SK-N-SH (cell line): ENCODE measurements around the gene TNFRSF4. TPM values are rescaled to one million over a fixed set of nuclear protein-coding genes. Genes with fewer than 3 reads are reported as not detected.

Source experiments
- CTCF ChIA-PET: fragments of 300-600, 350-600 bp; formaldehyde crosslinking; extraction: SDS; loops from one replicate; lab custom pipeline; 2021; lab: Yijun Ruan, JAX
- POLR2A ChIA-PET: fragments of 350-600 bp; sonication (Branson Sonifier 250); formaldehyde crosslinking; extraction: SDS; loops from one replicate; lab custom pipeline; 2020; ENCODE audit warnings: antibody characterized with exemption, inconsistent platforms; lab: Yijun Ruan, JAX
- DNase-seq: peaks from one replicate; pipeline ENCODE4 v3.0.0; 2012
- H2AFZ ChIP-seq: fragments of 200-600 bp; sonication (generic); 2 replicates; pipeline ENCODE4 v1.8.1; 2016; ENCODE audit warnings: antibody characterized with exemption, mild to moderate bottlenecking, low read depth
- H3F3A ChIP-seq: fragments of 200-600 bp; sonication (generic); replicated peaks from 2 replicates; pipeline ENCODE3; 2016; ENCODE audit warnings: antibody characterized with exemption, mild to moderate bottlenecking; ENCODE audit not compliant: insufficient read depth
- H3K27ac ChIP-seq, 2 experiments: fragments of 200-500 bp in 1 of 2; fragments of 200-600 bp in 1 of 2; sonication (Bioruptor generic) in 1 of 2; sonication (generic), shearing (Covaris generic) in 1 of 2; 2 replicates each; pipeline versions ENCODE4 v1.5.1 to v1.6.1; 2014 to 2016; ENCODE audit warnings: low read depth in 2 of 2, inconsistent platforms in 1 of 2, low read length in 1 of 2, mild to moderate bottlenecking in 1 of 2, mixed read lengths in 1 of 2
- H3K27me3 ChIP-seq: fragments of 200-600 bp; sonication (generic), shearing (Covaris generic); 2 replicates; pipeline ENCODE4 v1.6.1; 2016; ENCODE audit warnings: mixed run types; ENCODE audit not compliant: insufficient read depth
- H3K36me3 ChIP-seq, 2 experiments: fragments of 200-500 bp in 1 of 2; fragments of 200-600 bp in 1 of 2; sonication (Bioruptor generic) in 1 of 2; sonication (generic) in 1 of 2; replicated peaks in 1 of 2; 2 replicates each; pipeline versions ENCODE3 to v1.5.1; 2014 to 2016; ENCODE audit warnings: low read length in 1 of 2, mild to moderate bottlenecking in 1 of 2; ENCODE audit not compliant: insufficient read depth in 2 of 2, control insufficient read depth in 1 of 2
- H3K4me1 ChIP-seq, 2 experiments: fragments of 200-500 bp in 1 of 2; fragments of 200-600 bp in 1 of 2; sonication (Bioruptor generic) in 1 of 2; sonication (generic), shearing (Covaris generic) in 1 of 2; 2 replicates each; pipeline versions ENCODE4 v1.5.1 to v1.6.1; 2014 to 2016; ENCODE audit warnings: low read depth in 1 of 2, low read length in 1 of 2, mixed run types in 1 of 2; ENCODE audit not compliant: insufficient read depth in 2 of 2, control insufficient read depth in 1 of 2
- H3K4me2 ChIP-seq: fragments of 200-600 bp; sonication (generic), shearing (Covaris generic); 2 replicates; pipeline ENCODE4 v1.6.1; 2017; ENCODE audit warnings: mixed run types
- H3K4me3 ChIP-seq, 2 experiments: fragments of 200-500 bp in 1 of 2; fragments of 200-600 bp in 1 of 2; sonication (Bioruptor generic) in 1 of 2; sonication (generic), shearing (Covaris generic) in 1 of 2; 2 replicates each; pipeline versions ENCODE4 v1.5.1 to v1.8.1; 2014 to 2016; ENCODE audit warnings: low read depth in 2 of 2, inconsistent platforms in 1 of 2, low read length in 1 of 2, mild to moderate bottlenecking in 1 of 2, mixed read lengths in 1 of 2, moderate library complexity in 1 of 2
- H3K79me2 ChIP-seq: fragments of 200-600 bp; sonication (generic); 2 replicates; pipeline ENCODE4 v1.8.1; 2017; ENCODE audit warnings: mild to moderate bottlenecking; ENCODE audit not compliant: insufficient read depth
- H3K9ac ChIP-seq: fragments of 200-600 bp; sonication (generic); 2 replicates; pipeline ENCODE4 v1.6.1; 2017; ENCODE audit warnings: mixed run types
- H3K9me2 ChIP-seq: fragments of 200-600 bp; sonication (generic); 2 replicates; pipeline ENCODE4 v1.6.1; 2017; ENCODE audit warnings: mixed run types
- H3K9me3 ChIP-seq: fragments of 200-600 bp; sonication (generic); 2 replicates; pipeline ENCODE4 v1.6.1; 2017; ENCODE audit warnings: mixed run types, mild to moderate bottlenecking, moderate library complexity
- H4K20me1 ChIP-seq: fragments of 200-600 bp; sonication (generic); 2 replicates; pipeline ENCODE4 v1.6.1; 2017; ENCODE audit warnings: mild to moderate bottlenecking, mixed run types; ENCODE audit not compliant: insufficient read depth
- CHD2 ChIP-seq: fragments of 150-350 bp; IDR thresholded peaks from 2 replicates; pipeline ENCODE4 v1.6.1; 2018; ENCODE audit warnings: low read length; ENCODE audit not compliant: partially characterized antibody
- EP300 ChIP-seq, 2 experiments: IDR thresholded peaks; 2 replicates each; pipeline versions ENCODE4 v1.4.0 to v1.6.1; 2012; ENCODE audit warnings: borderline replicate concordance in 1 of 2, low read depth in 1 of 2, low read length in 1 of 2
- FOXJ3 ChIP-seq: sonication (generic); formaldehyde crosslinking; IDR thresholded peaks from 2 replicates; pipeline ENCODE4 v1.5.1; 2020; ENCODE audit warnings: mild to moderate bottlenecking, missing genetic modification reagents
- GABPA ChIP-seq: IDR thresholded peaks from 2 replicates; pipeline ENCODE4 v1.4.0; 2012; ENCODE audit warnings: low read depth, mild to moderate bottlenecking
- GATA2 ChIP-seq: sonication (generic); formaldehyde crosslinking; IDR thresholded peaks from 2 replicates; pipeline ENCODE4 v1.5.0; 2020; ENCODE audit warnings: mild to moderate bottlenecking, missing genetic modification reagents
- JUND ChIP-seq: IDR thresholded peaks from 2 replicates; pipeline ENCODE4 v1.4.0; 2012
- MEF2A ChIP-seq: IDR thresholded peaks from 2 replicates; pipeline ENCODE4 v1.4.0; 2012; ENCODE audit warnings: low read depth, borderline replicate concordance
- MXI1 ChIP-seq: IDR thresholded peaks from 2 replicates; pipeline ENCODE4 v1.6.1; 2012; ENCODE audit warnings: mild to moderate bottlenecking, low read depth, low read length, improper control_type of control experiment
- NFIC ChIP-seq: IDR thresholded peaks from 2 replicates; pipeline ENCODE4 v1.4.0; 2012; ENCODE audit warnings: borderline replicate concordance
- NRF1 ChIP-seq: IDR thresholded peaks from 2 replicates; pipeline ENCODE4 v1.6.1; 2012; ENCODE audit warnings: low read depth, mild to moderate bottlenecking, low read length
- POLR2AphosphoS5 ChIP-seq: IDR thresholded peaks from 2 replicates; pipeline ENCODE4 v1.6.1; 2012; ENCODE audit warnings: low read depth, low read length
- RCOR1 ChIP-seq: fragments of 150-350 bp; IDR thresholded peaks from 2 replicates; pipeline ENCODE4 v1.6.1; 2017; ENCODE audit warnings: antibody characterized with exemption, low read length
- RFX5 ChIP-seq: IDR thresholded peaks from 2 replicates; pipeline ENCODE4 v1.6.1; 2012; ENCODE audit warnings: mild to moderate bottlenecking, improper control_type of control experiment, low read length
- RXRA ChIP-seq: IDR thresholded peaks from 2 replicates; pipeline ENCODE4 v1.4.0; 2012; ENCODE audit warnings: low read depth, mild to moderate bottlenecking, borderline replicate concordance
- SMC3 ChIP-seq: IDR thresholded peaks from 2 replicates; pipeline ENCODE4 v1.6.1; 2012; ENCODE audit warnings: low read depth, low read length, improper control_type of control experiment
- TAF1 ChIP-seq: IDR thresholded peaks from 2 replicates; pipeline ENCODE4 v1.6.1; 2012; ENCODE audit warnings: low read depth, mild to moderate bottlenecking, low read length, moderate library complexity, borderline replicate concordance
- TCF12 ChIP-seq: IDR thresholded peaks from 2 replicates; pipeline ENCODE4 v1.4.0; 2012
- TEAD4 ChIP-seq: IDR thresholded peaks from 2 replicates; pipeline ENCODE4 v1.4.0; 2012; ENCODE audit warnings: mild to moderate bottlenecking, borderline replicate concordance; ENCODE audit not compliant: insufficient read depth
- YY1 ChIP-seq: IDR thresholded peaks from 2 replicates; pipeline ENCODE4 v1.4.0; 2012; ENCODE audit warnings: low read depth, mild to moderate bottlenecking
- WGBS: methylation state at CpG from one replicate; pipeline ENCODE4 v1.1.6; 2017; ENCODE audit warnings: low lambda C conversion rate; 5-methylcytosine and 5-hydroxymethylcytosine counted together
- polyA plus RNA-seq, 3 experiments: library from polyadenylated mRNA; depleted of rRNA; stranded (reverse); fragments of >200 nt; gene quantifications; 2 replicates each; pipeline ENCODE4 v1.2.3, GENCODE V29; 2012
- TF ChIP-seq, protein P1 (sequence below): IDR thresholded peaks from 2 replicates; pipeline ENCODE4; 2012
- TF ChIP-seq, protein P2 (sequence below): IDR thresholded peaks from 2 replicates; pipeline ENCODE4 v1.4.0; 2012; ENCODE audit warnings: low read depth
- TF ChIP-seq, protein P3 (sequence below): fragments of 150-350 bp; IDR thresholded peaks from 2 replicates; pipeline ENCODE4 v1.6.1; 2017; ENCODE audit warnings: antibody characterized with exemption, low read length, low read depth, borderline replicate concordance
- TF ChIP-seq, protein P4 (sequence below): fragments of 200-600 bp; sonication (generic); IDR thresholded peaks from 2 replicates; pipeline ENCODE4 v1.6.1; 2017; ENCODE audit warnings: antibody characterized with exemption, mild to moderate bottlenecking, moderate library complexity

Gene TNFRSF4
- polyA plus RNA-seq, 1 of the 3 experiments (the other 2 are of a cell fraction): not detected

DNA sequence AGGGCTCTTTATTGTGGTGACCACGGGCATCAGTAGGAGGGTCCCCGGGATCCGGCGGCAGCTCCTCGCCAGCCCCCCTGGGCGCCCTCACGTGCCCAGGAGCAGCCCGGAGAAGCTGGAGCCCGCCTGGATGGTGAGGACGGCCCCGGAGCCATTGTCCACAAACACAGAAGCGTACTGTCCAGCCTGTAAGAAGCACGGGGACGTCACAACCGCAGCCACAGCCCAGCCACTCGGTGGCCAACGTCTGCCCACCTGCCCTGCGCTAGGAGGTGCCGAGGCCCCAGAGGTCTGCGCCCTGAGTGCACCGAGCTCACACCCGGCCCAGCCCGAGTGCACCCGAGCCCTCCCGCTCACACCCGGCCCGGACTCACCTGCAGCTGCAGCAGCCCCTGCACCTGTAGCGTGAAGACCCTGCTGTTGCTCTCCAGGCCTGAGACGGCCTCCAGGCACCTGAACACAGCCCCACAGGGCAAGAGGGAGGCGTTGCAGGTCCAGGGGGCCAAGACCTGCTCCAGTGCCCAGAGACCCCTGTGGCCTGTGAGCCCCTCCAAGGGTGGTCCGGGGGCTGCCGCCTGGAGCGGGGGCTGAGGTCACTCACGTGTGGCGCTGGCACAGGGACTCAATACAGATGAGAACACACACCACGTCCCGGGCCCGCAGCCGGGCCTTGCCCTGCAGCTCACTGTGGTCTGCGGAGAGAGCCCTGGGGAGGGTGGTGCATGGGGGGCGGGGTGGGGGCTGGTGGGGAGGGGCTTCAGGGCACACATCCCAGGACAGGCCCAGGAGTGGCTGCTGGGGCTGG, 28.7 kb upstream of the TNFRSF4 start:
- ChIA-PET POLR2A (no interaction called here), CTCF (interaction anchor here (0.7 to 3.5 kb wide), 4 partner anchors 8 to 210 kb away, joined by 3 to 12 read pairs (median 9); no protein-coding TSS in a partner anchor)
- H4K20me1 ChIP-seq: no peaks in the 10 kb centered on the region

DNA sequence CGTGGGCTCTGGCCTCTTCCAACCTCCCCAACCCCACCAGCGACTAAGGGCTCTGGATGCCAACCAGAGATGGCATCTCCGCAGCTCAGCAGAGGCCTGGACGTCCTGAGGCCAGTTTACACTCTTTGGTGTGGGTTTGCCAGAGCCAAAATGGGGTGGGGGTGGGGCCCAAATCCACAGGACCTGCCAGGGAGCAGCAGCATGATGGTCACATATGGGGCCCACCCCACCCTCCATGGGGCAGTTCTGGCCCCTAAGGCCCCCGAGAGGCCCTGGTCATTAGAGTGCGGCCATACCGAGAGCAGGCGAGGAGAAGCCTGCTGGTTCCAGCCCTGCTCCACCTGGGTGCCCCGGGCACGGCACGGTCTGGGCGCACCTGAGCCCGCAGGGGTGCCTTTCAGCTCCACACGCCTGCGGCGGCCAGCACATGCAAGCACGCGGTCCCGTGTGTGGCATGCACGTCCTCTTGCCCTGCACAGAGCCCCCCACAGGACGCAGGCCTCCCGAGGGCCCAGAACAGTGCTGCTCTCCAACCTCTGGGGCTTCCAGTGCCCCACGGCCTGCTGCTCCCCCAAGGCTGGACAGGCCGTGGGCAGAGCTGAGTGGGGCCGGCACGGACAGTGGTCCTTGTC, 27.8 kb upstream of the TNFRSF4 start:
- H3K9ac ChIP-seq: no peak overlapping the region
- H4K20me1 ChIP-seq: no peaks in the 10 kb centered on the region
- ChIA-PET POLR2A (no interaction called here), CTCF (interaction anchor here (1.8 to 3.5 kb wide), 3 partner anchors 9 to 209 kb away, joined by 6 to 12 read pairs (median 12); no protein-coding TSS in a partner anchor)
- no peaks in the 10 kb centered on the region for H3K27me3 ChIP-seq
- H3K79me2 ChIP-seq: no peaks in the 10 kb centered on the region
- H3K4me1 ChIP-seq: peaks cover 0 to 18% of the 10 kb centered on the region in 2 experiments; a peak in 1 of 4 replicates
- H3K9me2 ChIP-seq: no peaks in the 10 kb centered on the region
- no peak overlapping the region for H2AFZ ChIP-seq
- H3K9me3 ChIP-seq: no peaks in the 10 kb centered on the region
- no peaks in the 10 kb centered on the region for H3F3A ChIP-seq
- H3K4me2 ChIP-seq: no peak overlapping the region
- DNase-seq: no peak
- H3K27ac ChIP-seq: no peak overlapping the region
- 76% methylated on average over 4 of the region's 26 CpGs for WGBS
- no peak overlapping the region for H3K4me3 ChIP-seq
- H3K36me3 ChIP-seq: no peaks in the 10 kb centered on the region
- TF ChIP-seq MXI1 (no peak), CHD2 (no peak), RCOR1 (no peak), TCF12 (no peak), GABPA (no peak), POLR2AphosphoS5 (no peak), GATA2 (CRISPR knock-in tag) (no peak), TAF1 (no peak), TEAD4 (no peak), YY1 (no peak)
- TF ChIP-seq, protein P1, sequence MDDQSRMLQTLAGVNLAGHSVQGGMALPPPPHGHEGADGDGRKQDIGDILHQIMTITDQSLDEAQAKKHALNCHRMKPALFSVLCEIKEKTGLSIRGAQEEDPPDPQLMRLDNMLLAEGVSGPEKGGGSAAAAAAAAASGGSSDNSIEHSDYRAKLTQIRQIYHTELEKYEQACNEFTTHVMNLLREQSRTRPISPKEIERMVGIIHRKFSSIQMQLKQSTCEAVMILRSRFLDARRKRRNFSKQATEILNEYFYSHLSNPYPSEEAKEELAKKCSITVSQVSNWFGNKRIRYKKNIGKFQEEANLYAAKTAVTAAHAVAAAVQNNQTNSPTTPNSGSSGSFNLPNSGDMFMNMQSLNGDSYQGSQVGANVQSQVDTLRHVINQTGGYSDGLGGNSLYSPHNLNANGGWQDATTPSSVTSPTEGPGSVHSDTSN: no peak
- TF ChIP-seq, protein P2, sequence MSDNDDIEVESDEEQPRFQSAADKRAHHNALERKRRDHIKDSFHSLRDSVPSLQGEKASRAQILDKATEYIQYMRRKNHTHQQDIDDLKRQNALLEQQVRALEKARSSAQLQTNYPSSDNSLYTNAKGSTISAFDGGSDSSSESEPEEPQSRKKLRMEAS: no peak
- TF ChIP-seq, protein P3, sequence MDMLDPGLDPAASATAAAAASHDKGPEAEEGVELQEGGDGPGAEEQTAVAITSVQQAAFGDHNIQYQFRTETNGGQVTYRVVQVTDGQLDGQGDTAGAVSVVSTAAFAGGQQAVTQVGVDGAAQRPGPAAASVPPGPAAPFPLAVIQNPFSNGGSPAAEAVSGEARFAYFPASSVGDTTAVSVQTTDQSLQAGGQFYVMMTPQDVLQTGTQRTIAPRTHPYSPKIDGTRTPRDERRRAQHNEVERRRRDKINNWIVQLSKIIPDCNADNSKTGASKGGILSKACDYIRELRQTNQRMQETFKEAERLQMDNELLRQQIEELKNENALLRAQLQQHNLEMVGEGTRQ: no peak

More for the DNA sequence above, 28.7 kb upstream of the TNFRSF4 start:
- Histone ChIP-seq H3K36me3 (no peaks in the 10 kb centered on the region), H3K4me1 (peaks cover 0 to 18% of the 10 kb centered on the region in 2 experiments; a peak in 1 of 4 replicates), H3K27ac (no peak overlapping the region), H3K27me3 (no peaks in the 10 kb centered on the region), H3K9me2 (no peaks in the 10 kb centered on the region), H3F3A (no peaks in the 10 kb centered on the region), H3K4me2 (no peak overlapping the region), H3K9ac (no peak overlapping the region), H3K9me3 (no peaks in the 10 kb centered on the region), H2AFZ (no peak overlapping the region), H3K4me3 (no peak overlapping the region), H3K79me2 (no peaks in the 10 kb centered on the region)
- no peak for DNase-seq
- no peak for TF ChIP-seq NRF1
- no peak for TF ChIP-seq NFIC
- TF ChIP-seq FOXJ3: no peak
- TF ChIP-seq RXRA: no peak
- TF ChIP-seq JUND: no peak
- TF ChIP-seq POLR2AphosphoS5: no peak
- TF ChIP-seq TCF12: no peak
- no peak for TF ChIP-seq MEF2A
- no peak for TF ChIP-seq EP300 (IDR thresholded peaks at IDR 0.05; ENCODE audit: borderline replicate concordance in 1 of 2, low read depth in 1 of 2, low read length in 1 of 2)
- no peak for TF ChIP-seq RFX5
- no peak for TF ChIP-seq SMC3
- TF ChIP-seq, protein P4, sequence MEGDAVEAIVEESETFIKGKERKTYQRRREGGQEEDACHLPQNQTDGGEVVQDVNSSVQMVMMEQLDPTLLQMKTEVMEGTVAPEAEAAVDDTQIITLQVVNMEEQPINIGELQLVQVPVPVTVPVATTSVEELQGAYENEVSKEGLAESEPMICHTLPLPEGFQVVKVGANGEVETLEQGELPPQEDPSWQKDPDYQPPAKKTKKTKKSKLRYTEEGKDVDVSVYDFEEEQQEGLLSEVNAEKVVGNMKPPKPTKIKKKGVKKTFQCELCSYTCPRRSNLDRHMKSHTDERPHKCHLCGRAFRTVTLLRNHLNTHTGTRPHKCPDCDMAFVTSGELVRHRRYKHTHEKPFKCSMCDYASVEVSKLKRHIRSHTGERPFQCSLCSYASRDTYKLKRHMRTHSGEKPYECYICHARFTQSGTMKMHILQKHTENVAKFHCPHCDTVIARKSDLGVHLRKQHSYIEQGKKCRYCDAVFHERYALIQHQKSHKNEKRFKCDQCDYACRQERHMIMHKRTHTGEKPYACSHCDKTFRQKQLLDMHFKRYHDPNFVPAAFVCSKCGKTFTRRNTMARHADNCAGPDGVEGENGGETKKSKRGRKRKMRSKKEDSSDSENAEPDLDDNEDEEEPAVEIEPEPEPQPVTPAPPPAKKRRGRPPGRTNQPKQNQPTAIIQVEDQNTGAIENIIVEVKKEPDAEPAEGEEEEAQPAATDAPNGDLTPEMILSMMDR: no peak
- 80% methylated on average over 26 of the region's 41 CpGs for WGBS
